OCI-LY1 (cell line): Measurements from ENCODE around the gene ZFYVE16.
"Not testable (repeated sequence)": the region's sequence is repeated elsewhere in the genome, so short reads cannot be mapped to it uniquely, and the experiment has no call there.

ENCODE experiments used
- EZH2 ChIP-seq: fragments of 200-600 bp; sonication (generic), shearing (Covaris generic); IDR thresholded peaks from 2 replicates; pipeline ENCODE4 v1.8.0; 2017; ENCODE audit warnings: borderline replicate concordance, mixed run types, mild to moderate bottlenecking, antibody characterized with exemption, low read length, moderate library complexity, mixed read lengths
- TF ChIP-seq, protein P1 (sequence below): fragments of 200-600 bp; sonication (generic), shearing (Covaris generic); IDR thresholded peaks from 2 replicates; pipeline ENCODE4 v1.5.1; 2017; ENCODE audit warnings: mild to moderate bottlenecking, antibody characterized with exemption, low read length, moderate library complexity, mixed read lengths

GRCh38 chr5:80400368-80400767, 7.5 kb upstream of the ZFYVE16 start:
- TF ChIP-seq, protein P1, sequence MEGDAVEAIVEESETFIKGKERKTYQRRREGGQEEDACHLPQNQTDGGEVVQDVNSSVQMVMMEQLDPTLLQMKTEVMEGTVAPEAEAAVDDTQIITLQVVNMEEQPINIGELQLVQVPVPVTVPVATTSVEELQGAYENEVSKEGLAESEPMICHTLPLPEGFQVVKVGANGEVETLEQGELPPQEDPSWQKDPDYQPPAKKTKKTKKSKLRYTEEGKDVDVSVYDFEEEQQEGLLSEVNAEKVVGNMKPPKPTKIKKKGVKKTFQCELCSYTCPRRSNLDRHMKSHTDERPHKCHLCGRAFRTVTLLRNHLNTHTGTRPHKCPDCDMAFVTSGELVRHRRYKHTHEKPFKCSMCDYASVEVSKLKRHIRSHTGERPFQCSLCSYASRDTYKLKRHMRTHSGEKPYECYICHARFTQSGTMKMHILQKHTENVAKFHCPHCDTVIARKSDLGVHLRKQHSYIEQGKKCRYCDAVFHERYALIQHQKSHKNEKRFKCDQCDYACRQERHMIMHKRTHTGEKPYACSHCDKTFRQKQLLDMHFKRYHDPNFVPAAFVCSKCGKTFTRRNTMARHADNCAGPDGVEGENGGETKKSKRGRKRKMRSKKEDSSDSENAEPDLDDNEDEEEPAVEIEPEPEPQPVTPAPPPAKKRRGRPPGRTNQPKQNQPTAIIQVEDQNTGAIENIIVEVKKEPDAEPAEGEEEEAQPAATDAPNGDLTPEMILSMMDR: not testable (repeated sequence)
- TF ChIP-seq EZH2: not testable (repeated sequence)
